GM21576 (cell line): ENCODE data around the gene WASL.
"Not testable (repeated sequence)": the region's sequence is repeated elsewhere in the genome, so short reads cannot be mapped to it uniquely, and the experiment has no call there.

ENCODE experiments used
- ATAC-seq: cut with Tn5 transposase; IDR thresholded peaks from one replicate; pipeline ENCODE4 v1.9.1; 2021; ENCODE audit warnings: mild to moderate bottlenecking, moderate library complexity; ENCODE audit not compliant: unreplicated experiment

WASL gene

DNA sequence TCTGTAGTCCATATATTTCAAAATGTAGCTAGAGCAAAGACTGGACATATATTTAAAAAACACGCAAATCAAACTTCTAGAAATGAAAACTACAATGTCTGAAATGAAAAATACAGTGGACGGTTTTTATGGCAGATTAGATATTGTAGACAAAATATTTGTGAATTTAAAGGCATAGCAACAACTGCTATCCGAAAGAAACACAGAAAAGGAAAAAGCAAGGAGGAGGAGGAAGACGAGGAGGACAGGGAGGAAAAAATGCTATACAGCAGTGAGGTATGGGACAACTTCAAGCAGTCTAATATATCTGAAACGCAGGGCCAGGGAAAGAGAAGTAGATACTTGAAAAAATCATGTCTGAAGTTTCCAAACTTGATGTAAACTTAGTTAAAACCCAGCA is 13.3 kb downstream of the WASL start:
- no peak for ATAC-seq

DNA sequence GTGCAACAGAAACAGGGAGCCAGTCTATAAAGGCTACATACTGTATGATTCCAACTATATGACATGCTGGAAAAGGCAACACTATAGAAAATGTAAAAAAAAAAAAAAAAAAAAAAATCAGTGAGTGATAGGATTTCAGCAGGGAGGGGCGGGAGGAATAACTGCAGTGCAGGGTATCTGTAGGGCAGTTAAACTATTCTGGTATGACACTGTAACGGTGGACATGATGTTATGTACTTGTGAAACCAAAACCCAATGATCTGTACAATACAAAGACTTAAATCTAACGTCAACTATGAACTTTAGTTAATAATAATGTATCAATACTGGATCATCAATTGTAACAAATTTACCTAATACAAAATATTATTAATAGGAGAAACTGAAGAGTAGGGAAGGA is 14.3 kb downstream of the WASL start:
- no peak for ATAC-seq

DNA sequence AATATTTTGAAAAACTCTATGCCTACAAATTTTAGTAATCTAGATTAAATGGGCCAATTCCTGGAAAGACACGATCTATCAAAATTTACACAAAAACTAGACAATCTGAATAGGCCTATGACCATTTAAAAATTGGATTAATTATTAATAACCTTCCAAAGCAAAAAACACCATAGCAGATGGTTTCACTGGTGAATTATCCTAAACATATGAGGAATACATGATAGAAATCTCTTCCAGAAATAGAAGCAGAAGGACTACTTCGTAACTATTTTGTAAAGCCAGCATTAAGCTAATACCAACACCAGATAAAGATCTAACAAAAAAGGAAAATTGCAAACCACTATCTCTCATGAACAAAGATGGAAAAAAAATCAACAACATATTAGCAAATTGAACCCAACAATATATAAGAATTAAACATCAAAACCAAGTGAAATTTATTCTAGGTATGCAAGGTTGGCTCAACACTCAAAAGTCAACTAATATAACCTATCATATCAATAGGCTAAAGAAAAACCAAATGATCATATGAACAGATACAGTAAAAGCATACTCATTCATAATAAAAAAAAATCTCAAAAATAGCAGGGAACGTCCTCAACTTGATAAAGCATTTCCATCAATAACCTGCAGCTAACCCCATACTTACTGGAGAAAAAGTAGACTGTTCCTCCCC is 16.3 kb downstream of the WASL start:
- ATAC-seq = no peak

DNA sequence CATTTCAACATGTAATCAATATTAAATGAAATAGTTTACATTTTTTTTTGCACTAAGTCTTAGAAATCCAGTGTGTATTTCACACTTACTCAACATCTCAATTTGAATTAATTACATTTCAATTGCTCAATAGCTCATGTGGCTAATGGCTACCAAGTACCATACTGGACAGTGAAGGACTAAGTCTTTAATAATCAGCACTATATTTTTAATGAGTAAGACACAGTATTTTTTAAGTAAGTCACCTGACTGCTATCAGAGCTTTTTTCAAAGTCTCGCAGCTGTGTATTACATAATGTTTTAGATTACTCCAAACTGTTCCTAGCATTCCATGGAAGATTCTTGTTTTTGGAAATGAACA is 19.6 kb downstream of the WASL start:
- ATAC-seq = no peak

DNA sequence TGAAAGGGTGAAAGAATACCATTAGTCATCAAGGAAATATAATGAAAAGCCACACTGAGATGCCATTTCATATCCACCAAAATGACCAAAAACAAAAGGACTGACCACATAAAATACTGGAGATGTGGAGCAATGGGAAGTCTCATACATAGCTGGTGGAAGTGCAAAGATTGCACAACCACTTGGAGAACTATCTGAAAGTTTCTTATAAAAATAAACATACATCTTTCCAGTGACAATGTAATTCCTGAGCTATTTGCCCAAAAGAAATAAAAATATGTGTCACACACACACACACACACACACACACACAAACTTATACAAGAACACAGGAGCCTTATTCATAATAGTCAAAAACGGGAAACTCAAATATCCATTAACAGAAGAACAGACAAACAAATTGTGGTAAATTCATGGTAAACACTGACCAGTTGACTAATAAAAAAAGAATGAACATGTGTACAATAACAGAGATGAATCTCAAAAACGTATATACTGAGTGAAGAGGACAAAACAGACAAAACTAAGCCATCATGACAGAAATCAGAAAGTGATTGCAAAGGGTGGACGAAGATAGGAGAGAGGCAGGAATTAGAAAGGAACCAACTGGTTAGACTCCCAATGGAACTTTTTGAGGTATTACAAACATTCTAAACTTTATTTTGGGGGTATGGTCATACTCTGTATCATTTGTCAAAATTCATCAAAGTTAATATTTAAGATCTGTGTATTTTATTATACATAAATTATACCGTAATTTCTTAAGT is 21.5 kb downstream of the WASL start:
- no peak for ATAC-seq

DNA sequence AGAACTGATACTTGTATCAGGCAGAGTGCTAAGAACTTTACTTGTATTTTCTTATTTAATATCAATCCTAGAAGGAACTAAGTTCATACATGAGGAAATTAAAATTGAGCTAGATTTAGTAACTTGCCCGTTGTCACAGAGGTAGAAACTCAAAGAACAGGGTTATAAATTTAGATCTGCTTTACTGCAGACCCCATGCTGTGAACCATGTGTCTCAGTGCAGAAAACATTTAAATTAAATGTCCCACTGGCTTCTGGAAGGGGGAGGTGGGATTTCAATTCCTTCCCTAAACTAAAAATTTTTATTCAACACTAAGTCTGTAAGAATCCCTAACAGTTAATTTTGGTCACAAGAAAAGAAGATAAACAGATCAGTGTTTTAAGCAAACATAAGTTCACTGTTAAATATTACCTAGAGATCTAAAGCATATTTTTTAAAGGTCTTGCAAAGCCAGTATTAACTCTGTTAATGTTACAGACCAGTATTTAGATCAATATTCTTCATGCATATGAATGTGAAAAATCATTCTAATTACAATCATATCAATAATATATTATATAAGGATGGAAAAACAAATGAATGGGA is 23.1 kb downstream of the WASL start:
- ATAC-seq = no peak

DNA sequence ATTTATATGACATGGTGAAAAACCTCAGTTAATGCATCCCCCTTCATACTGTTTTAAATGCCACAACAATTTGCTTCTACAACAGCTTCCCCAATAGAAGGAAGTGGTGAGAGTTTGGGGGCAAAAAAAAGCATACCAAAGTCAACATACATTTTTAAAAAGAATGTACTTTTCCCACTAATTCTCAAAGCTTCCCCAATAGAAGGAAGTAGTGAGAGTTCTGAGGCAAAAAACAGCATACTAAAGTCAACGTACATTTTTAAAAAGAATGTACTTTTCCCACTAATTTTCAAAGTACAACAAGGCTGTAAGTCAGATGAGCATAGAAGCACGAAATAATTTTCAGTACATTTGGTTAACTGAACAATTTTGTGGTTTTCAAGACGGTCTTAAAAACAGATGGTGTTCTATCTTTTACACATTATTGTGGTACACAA is 24.0 kb downstream of the WASL start:
- no peak for ATAC-seq

DNA sequence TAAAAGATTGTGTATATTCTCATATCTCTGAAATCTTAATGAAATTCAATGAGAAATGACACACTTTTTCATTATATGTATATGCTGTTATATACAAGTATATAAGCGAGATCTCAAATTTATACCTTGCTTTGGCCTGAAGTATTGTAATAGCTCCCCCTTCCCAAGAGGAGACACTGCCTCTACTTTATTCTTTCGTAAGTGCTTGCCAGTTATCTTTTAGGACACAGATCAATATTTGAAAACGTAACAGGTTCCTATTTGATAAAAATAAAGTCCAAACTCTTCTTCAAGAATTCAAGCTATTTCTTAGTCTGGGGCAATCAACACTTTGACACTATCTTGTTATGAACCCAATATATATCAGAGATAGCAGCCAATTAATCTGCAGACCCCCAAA is 24.9 kb downstream of the WASL start:
- no peak for ATAC-seq

DNA sequence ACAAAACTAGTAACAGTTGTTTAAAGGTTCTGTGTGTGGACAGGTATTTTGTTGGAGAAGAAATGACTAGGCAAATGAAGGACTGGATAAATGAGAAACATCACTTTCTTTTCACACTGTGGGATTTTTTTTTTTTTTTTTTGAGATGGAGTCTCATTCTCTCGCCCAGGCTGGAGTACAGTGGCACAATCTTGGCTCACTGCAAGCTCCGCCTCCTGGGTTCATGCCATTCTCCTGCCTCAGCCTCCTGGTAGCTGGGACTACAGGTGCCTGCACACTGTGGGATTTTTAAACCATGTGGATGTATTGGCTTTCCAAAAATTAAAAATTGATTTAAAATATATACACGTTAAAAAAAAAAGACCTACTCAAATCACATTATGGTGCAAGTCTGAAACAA is 28.3 kb downstream of the WASL start:
- not testable (repeated sequence) for ATAC-seq

DNA sequence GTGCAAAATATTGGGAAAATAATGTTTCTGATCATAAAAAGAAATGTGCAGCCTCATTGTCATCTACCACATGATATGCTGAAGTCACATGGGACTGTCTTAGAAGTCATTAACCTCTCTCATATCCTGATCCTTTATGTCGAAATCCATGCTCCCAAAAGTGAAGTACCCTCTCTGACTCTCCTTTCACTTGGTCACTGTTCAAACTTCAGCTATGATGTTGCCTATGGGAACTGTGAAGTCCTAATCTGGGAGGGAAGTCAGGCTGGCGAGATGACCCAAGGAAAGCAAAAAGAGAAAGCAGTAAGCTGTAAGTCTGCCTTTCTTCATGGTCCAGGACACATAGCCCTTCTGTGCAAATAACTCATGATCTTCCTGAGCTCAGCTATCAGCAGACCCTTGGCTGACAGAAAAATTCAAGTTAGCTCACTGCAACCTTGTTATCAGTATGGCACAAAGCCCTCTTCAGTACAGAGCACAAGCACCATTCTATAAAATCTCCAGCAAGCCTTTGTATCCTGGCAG is 29.5 kb downstream of the WASL start:
- ATAC-seq = no peak

DNA sequence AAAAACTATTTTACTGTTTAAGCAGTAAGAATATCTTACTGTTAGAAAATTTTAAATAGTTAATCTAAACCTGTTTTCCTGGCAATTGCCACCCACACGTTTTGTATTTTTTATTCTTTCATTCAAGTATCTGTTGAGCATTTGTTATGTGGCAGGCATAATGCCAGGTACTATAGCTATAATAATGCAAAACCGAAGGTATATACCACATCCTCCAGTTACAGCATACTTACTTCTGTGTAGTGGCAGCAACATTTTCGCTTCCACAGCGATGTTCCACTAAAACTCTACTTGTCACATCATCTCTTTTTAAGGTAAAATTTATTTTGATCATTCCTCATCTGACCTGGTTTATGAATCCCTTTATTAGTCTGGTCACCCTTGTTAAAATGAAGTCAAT is 30.0 kb downstream of the WASL start:
- no peak for ATAC-seq

DNA sequence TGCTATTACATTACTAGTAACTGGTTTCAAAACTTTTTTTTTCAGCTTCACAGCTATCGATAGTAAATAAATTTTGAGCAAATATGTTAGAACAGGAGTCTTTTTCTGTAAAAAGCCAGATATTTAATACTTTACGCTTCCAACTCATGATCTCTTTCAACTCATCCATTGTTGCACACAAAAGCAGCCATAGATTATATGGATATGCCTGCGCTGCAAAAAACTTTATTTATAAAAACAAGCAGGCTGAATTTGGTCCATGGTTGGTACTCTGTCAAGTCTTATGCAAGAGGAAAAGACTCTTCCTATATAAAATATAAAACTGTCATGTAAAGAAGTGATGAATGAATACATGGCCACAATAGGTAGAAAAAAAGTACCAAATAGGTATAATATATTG is 31.1 kb downstream of the WASL start:
- no peak for ATAC-seq

DNA sequence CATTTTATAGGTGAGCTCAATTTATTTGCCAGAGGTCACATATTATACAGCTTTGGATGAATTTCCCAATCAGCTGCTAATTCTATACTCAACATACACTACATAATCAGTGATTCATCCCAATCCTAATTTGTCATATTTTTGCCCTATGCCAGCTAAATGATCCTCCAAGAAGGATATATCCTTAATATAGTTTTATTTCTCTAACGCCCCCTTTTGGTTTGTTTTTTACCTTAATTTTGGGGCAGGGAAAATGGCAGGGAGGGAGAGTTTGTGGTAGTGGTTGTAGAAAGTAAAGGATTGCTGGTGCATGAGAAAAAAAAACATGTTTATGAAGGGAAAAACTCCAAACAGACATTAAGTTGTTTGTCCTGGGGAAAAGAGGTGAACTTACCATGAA is 31.9 kb downstream of the WASL start:
- no peak for ATAC-seq

DNA sequence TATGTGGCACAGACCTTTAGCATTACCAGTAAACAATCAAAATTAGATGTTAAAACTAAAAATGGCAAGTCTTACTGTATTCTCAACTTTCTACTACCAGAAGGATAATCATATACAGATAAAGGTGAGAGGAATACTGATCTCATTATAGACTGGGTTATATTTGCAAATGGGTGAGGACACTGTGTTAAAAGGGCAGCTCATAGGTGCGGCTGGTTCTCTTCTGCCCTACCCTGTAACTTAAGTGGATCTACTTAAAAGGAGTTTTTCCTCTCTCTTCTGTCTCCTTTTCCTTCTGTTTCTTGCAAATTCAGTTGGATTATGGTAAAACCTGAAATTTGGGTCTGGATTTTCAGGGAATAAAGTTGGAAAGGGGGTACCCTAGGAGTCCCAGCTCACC is 33.0 kb downstream of the WASL start:
- no peak for ATAC-seq

DNA sequence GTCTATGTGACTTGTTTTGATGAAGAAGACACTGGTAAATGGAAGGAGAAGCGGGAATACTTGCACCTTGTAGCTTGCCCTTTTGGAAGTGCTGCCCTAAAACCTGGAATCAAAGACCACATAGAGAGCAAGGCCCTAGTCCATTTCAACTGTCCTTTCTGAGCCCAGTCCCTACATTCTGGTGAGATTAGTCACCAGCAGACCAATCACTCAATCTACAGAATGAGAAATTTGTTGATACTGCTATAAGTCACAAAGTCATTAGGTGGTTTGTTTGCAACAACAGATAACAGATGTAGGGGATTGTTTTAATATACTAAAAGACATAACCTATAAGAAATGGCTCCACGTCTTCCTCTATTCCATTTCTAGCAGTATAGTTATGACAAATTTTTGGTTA is 33.6 kb downstream of the WASL start:
- no peak for ATAC-seq

DNA sequence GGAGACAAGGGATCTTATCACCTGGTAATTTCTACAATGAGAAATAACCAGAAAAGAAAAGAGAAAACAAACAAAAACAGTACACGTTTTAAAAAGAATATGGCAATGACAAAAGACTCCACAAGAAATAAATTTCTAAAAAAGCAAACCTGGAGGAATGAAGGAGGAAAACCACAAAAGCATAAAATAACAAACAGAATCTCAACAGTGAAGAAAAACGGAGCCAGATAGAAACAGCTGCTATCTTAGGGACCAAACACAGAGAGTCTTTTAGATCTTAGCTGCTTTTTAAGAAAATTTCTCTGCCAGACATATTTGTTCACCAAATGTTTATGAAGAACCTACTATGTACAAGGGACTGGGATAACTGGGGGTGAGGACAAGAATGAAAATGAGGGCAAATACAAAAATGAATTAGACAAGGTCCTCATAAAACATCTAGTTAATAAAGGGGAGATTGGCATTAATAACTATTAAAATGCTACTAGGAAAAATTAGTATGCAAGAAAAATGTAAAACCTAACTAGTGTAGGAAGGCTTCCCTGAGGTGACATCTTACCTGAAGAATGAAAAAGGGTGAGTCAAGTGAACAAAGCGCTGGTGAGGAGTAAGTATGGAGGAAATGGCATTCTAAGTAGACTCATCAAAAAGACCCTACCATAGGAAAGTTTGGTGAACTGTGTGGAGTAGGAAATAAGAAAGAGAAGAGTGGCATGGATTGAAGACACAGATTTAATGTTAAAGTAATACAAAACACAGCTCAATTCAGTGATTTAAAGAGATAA is 34.3 kb downstream of the WASL start:
- no peak for ATAC-seq

DNA sequence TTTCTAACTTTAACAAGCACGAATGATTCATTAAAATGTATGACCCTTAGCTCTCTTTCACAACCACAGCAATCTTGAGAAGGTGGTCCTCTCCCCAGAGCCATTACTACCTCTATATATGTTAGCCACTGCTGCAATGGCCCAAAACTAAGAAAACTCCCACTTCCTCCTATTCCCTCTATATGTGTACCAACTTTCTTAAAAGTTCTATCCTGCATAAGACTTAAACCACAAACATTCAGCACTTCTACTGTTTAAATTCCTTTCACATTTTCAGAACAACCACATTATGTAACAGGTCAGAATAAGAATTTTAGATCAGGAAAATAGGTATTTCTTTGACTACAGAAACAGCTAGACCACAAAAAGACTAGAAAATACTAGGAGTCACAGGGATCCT is 36.2 kb downstream of the WASL start:
- ATAC-seq = no peak

DNA sequence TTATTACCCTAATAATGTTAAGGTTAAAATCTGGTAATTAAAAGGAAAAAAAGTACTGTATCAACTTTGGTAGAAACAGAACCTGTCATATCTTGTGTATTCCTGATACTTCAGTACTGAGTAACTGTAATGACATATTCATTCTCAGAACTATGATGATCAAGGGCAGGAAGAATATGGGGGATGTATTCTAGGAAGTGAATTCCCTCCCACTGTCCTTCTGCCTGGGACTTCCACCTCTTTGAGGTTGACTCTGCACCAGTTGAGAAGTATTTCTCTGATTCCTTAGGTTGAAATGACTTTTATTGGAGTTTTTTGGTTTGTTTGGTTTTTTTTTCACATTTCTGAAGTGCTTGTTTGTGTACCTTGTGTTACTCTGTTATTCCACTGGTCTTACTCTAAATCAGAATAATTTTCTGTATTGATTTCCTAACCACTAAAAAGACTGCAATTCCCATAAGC is 36.9 kb downstream of the WASL start:
- ATAC-seq = no peak

DNA sequence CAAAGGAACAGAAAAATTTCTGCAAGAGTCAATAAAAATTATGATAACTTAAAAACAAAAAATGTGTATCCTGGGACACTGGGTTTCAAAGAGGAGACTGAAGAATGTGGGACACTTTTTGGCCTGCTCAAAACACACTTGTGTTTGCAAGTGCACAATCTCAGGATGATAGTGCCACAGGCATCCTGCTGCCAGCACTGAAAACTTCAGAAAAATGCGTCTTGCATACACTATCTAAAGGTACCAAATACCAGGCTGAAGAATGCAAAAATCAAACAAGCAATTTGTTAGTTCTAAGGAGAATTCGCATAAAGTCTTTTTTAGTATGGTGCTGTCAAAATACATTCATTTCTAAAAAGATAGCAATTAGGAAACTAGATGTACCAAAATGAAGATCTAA is 38.1 kb downstream of the WASL start:
- ATAC-seq = no peak

DNA sequence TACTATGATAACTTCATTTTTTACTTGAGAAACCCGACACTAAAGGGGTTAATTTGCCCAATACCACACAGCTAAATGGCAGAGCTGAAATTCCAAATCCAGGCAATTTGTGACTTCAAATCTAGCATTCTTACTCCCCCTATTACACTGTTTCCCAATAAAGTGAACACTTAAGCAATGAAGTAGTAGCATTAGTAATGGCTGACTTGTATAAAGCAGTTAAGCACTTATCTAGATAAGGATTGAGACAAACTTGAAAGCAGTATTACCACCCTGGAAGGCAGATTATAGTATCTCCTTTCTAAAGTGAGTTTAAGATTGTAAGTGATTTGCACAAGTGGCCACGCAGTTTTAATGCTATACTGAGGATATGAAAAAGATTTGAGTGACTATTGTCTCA is 39.3 kb downstream of the WASL start:
- no peak for ATAC-seq

DNA sequence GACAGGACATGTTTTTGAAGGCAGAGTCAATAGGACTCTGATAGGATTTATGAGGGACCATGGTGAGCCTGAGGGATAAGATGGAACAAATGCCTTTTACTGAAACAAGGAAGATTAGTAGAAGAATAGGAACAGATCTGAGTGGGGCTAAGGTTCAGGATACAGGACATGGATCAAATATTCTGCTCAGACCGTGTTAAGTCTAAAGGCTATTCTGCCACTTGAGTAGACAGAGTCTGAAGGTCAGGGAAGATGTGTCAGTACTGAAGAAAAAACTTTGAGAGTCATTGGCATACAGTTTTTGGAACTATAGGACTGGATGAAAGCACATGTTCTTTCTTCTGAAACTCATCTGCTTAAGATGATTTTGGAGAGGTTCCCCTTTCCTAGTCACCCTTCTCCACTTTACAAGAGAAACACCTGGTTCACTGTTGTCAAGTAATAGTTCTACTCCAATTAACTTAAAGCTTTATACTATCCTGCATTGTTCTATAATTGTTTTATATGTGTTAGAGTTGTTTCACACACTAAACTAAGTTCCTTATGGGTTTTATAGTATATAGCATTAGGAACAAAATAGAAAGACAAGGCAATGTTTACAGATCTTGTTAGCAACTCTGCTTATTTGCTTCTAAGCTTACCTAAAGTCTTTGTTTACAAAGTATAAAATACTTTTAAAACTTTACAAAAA is 43.4 kb downstream of the WASL start:
- ATAC-seq = no peak
